Measurements from ENCODE around the gene DNAAF5.
"Not testable (repeated sequence)": the region's sequence is repeated elsewhere in the genome, so short reads cannot be mapped to it uniquely, and the experiment has no call there.

DNAAF5 gene

DNA sequence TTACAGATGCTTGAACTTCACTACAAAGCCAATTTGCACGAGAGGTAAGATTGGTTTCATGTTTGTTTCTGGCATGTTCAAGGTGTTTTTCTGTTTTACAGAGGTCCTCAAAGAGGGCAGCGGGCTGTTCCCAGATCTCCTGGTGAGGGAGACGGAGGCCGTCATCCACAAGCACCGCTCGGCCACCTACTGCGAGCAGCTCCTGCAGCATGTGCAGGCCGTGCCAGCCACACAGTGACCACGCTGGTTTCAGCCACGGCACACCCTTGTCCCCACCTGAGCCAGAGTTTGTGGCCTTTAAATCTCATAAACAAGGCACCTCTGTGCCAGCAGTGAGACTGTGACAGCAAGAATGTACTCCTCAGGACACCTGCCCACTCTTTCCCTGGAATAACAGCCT lies 58.9 kb downstream of the DNAAF5 start:
- no peak for DNase-seq

DNA sequence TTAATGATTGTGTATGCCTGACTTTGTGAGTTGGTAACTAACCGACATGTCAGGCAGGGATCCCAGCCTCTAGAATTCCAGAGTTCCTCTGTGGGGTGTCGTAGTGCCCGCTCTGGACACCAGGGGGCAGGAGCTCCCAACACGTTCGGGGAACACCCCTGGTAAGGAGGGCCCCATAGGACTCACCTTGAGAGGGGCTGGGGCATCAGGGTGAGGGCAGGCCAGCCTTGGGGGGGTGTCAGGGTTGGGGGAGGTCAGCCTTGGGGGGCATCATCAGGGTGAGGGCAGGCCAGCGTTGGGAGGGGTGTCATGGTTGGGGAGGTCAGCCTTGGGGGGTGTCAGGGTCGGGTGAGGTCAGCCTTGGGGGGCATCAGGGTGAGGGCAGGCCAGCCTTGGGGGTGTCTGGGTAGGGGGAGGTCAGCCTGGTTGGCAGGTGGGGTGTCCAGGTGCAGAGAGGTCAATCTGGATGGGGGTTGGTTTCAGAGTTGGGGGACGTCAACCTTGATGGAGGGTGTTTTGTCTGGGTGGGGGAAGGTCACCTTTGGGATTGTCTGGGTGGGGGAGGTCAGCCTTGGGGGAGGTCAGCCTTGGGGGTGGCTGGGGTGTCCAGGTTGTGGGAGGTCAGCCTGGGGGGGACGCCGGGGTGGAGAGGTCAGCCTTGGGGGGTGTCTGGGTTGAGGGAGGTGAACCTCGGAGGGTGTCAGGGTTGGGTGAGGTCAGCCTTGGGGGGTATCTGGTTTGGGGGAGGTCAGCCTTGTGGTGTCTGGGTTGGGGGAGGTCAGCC lies 60.2 kb downstream of the DNAAF5 start:
- no peak for DNase-seq

DNA sequence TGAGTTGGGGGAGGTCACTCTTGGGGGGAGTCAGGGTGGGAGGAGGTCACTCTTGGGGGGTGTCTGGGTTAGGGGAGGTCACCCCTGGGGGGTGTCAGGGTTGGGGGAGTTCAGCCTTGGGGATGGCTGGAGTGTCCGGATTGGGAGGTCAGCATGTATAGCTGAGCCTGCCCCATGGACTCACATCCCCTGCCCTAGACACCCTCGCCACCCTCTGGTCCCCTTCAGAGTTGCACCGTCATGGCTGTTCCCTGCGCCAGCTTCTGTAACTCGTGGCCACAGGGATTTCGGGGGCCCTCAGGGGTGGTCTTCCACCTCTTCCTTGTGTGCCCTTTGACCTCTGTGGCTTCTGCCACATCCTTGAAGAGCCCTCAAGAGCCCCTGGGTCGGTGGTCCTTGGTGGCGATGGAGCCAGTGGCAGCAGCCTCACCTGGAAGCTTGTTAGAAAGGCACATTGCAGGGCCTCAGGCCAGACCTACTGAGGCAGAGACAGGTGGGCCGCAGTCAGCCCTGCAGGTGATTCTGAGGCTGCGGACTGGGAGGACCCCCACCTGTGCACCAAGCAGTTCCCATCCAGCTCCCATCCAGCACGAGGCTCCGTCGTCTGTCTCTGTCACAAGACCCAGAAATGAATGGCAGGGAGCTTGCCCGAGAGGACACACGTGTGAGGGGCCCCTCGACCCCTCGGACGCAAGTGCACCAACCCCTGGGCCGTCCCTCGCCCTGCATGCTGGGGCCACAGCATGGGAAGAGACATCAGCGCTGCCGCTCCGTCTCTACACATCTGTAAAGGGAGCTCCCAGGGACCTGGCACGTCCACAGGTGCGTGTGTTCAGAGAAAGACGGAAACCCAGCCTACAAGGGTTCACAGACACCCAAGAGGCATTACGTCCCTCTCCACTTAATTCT lies 61.1 kb downstream of the DNAAF5 start:
- DNase-seq: no peak

DNA sequence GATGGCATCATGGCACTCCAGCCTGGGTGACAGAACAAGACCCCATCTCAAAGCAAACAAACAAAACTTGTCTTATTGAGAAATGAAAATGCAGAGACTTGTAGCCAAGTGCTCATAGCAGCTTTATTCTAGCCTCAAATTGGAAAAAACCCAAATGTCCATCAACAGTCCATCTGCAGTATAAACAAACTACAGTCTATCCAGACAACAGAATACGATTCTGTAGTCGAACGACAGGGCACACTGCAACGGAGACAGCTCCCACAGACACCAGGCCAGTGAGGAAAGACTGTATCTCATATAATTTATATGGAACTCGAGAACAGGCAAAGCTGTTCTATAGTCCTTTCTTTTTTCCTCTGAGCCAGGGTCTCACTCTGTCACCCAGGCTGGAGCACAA lies 65.0 kb downstream of the DNAAF5 start:
- no peak for DNase-seq

DNA sequence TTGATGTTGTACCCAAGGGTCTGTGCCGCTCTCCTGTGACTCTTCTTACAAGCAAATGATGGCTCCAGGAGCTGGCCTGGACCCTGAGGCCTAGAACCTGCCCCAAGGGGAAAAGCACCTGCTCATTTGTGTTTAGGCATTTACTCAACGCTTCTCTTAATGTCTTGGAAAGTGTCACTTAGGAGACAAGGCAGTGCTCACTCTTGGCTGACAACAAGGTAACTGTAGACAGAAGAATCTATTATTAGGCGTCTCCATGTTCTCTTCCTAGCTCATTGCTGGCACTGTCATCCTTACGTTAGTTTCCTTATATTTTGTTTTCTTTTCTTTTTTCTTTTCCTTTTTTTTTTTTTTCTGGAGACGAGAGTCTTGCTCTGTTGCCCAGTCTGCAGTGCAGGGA lies 67.7 kb downstream of the DNAAF5 start:
- no peak for DNase-seq

DNA sequence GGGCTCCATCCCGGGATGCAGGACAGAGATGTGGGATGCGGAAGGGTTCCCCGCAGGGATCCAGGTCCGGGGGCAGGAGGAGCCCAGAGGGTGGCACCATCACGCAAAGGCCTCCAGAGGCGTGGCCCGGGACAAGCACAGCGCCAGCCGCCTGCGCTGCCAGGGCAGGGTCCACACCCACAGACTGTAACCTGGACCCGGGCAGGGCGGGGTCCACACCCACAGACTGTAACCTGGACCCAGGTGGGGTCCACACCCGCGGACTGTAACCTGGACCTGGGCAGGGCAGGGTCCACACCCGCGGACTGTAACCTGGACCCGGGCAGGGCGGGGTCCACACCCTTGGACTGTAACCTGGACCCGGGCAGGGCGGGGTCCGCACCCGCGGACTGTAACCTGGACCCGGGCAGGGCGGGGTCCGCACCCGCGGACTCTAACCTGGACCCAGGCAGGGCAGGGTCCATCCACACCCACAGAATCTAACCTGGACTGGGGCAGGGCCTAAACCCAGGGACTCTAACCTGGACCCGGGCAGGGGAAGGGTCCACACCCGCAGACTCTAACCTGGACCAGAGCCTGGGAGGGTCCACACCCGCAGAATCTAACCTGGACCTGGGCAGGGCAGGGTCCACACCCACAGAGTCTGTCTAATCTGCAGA lies 68.3 kb downstream of the DNAAF5 start:
- DNase-seq: no peak

DNA sequence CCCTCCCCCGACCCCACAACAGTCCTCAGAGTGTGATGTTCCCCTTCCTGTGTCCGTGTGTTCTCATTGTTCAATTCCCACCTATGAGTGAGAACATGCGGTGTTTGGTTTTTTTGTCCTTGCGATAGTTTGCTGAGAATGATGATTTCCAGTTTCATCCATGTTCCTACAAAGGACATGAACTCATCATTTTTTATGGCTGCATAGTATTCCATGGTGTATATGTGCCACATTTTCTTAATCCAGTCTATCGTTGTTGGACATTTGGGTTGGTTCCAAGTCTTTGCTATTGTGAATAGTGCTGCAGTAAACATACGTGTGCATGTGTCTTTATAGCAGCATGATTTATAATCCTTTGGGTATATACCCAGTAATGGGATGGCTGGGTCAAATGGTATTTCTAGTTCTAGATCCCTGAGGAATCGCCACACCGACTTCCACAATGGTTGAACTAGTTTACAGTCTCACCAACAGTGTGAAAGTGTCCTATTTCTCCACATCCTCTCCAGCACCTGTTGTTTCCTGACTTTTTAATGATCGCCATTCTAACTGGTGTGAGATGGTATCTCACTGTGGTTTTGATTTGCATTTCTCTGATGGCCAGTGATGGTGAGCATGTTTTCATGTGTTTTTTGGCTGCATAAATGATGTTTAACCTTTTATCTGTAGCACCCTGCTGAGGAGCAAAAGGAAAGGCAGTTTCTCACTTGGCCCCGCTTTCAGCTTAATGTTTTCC lies 70.1 kb downstream of the DNAAF5 start:
- not testable (repeated sequence) for DNase-seq

DNA sequence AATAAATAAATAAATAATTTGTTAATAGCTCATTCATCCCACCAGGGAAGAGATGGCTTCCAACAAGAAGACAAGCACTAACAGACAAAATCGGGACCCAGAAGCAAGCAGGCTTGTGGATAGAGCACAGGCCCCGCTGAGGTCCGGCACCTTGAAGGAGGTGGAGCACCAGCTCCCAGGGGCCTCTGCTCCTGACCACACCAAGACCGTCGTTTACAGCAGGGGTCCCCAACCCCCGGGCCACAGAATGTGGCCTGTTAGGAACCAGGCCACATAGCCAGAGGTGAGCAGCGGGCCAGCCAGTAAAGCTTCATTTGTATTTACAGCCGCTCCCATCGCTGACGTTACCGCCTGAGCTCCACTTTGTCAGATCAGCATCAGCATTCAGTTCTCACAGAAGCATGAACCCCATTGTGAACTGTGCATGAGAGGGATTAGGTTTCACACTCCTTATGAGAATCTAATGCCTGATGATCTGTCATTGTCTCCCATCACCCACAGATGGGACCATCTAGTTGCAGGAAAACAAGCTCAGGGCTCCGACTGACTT lies 72.5 kb downstream of the DNAAF5 start:
- DNase-seq: no peak

DNA sequence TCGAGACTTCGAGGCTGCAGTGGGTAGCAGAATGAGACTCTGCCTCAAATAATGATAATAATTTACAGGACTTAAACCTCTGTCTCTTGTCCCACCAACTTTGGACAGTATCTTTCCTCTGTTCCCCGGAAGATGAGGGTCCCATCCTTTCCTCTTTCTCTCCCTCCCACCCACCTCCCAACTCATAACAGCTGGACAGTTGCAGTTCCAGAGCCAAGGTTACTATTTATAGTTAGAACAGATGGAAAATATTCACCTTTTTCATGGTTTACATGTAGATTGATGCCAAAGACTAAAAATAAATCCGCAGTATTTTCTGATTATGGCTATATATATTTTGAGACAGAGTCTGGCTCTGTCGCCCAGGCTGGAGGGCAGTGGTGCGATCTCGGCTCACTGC lies 74.2 kb downstream of the DNAAF5 start:
- no peak for DNase-seq

DNA sequence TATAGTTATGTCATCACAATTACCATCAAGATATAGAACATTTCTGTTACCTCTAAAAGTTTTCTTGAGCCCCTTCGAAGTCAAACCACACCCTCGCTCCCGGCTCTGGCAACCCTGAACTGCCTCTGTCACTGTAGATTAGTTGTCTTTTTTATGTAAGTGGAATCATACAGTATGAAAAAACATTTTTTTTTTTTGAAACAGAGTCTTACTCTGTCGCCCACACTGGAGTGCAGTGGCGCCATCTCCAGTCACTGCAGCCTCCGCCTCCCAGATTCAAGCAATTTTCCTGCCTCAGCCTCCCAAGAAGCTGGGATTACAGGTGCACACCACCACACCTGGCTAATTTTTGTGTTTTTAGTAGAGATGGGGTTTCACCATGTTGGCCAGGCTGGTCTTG lies 74.9 kb downstream of the DNAAF5 start:
- not testable (repeated sequence) for DNase-seq

DNA sequence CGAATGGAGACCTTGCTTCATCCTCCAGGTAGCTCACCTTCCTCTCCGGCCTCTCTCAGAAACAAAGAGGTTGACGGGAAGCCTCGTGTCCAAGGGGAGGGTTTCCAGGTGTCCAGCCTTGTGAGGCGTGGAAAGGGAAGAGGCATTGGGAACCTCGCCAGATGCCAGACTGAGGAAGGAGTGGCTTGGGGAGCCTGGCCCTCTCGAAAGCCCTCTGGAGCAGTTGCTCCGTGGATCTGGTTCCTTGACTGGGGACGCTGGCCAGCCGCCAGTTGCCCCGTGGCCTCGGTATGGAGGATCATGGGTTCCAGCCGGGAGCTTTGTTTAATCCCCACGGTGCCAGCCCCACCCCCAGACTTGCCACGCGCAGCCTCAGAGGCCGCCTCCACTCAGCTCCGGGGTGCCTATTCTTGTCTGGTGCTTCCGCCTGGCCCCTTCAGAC lies 75.5 kb downstream of the DNAAF5 start:
- no peak for DNase-seq

DNA sequence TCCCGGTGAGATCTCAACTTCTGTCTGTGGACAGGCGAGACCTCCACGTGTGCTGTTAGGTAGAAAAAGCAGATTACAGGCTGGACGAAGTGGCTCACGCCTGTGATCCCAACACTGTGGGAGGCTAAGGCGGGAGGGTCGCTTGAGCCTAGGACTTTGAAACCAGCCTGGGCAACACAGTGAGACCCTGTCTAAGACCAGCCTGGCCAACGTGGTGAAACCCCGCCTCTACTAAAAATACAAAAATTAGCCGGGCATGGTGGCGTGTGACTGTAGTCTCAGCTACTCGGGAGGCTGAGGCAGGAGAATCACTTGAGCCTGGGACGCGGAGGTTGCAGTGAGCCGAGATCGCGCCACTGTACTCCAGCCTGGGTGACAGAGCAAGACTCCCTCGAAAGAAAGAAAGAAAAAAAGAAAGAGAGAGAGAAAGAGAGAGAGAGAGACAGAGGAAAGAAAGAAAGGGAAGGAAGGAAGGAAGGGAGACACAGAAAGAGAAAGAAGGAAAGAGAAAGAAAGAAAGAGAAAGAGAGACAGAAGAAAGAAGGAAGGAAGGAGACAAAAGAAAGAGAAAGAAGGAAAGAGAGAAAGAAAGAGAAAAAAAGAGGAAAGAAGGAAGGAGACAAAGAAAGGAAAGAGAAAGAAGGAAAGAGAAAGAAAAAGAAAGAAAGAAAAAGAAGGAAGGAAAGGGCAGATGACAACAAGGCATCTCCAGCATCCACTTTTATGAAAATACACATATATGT lies 76.2 kb downstream of the DNAAF5 start:
- no peak for DNase-seq

DNA sequence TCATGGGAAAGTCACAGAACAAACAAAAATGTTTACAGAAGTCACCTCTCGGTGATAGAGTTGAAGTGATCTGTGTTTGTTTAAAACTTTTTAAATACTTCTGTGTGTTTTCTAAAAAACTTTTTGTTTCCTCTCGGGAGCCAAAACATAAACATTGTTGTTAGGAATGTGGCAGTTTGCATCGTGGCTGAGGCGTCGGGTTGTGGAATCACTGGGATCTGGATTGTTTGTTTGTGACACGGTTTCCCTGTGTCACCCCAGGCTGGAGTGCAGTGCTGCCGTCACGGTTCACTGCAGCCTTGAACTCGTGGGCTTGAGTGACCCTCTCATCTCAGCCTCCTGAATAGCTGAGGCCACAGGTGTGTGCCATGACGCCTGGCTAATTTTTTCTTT lies 76.7 kb downstream of the DNAAF5 start:
- DNase-seq: no peak

DNA sequence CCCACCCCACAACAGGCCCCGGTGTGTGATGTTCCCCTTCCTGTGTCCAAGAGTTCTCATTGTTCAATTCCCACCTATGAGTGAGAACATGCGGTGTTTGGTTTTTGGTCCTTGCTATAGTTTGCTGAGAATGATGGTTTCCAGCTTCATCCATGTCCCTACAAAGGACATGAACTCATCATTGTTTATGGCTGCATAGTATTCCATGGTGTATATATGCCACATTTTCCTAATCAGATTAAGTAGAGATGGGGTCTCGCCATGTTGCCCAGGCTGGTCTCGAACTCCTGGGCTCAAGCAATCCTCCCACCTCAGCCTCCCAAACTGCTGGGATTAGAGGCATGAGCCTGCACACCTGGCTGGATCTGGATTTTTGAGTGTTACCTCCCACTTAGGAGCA lies 77.3 kb downstream of the DNAAF5 start:
- not testable (repeated sequence) for DNase-seq

DNA sequence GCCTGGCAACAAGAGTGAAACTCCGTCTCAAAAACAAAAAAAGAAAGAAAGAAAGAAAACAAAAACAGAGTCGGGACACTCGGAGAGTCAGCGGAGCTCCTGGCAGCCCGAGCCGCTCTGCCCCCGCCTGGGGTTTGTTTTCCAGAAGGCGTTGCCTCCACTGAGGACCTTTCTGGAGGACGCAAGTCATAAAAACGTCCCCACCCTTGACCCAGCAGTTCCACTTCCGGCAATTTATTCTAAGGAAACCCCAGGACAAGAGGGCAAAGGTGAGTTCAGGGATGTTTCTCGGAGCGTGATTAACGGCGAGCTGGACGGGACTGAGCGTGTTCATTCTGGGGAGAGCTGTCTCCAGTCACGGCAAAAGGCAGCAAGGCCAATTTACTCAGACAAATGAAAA lies 78.8 kb downstream of the DNAAF5 start:
- no peak for DNase-seq

DNA sequence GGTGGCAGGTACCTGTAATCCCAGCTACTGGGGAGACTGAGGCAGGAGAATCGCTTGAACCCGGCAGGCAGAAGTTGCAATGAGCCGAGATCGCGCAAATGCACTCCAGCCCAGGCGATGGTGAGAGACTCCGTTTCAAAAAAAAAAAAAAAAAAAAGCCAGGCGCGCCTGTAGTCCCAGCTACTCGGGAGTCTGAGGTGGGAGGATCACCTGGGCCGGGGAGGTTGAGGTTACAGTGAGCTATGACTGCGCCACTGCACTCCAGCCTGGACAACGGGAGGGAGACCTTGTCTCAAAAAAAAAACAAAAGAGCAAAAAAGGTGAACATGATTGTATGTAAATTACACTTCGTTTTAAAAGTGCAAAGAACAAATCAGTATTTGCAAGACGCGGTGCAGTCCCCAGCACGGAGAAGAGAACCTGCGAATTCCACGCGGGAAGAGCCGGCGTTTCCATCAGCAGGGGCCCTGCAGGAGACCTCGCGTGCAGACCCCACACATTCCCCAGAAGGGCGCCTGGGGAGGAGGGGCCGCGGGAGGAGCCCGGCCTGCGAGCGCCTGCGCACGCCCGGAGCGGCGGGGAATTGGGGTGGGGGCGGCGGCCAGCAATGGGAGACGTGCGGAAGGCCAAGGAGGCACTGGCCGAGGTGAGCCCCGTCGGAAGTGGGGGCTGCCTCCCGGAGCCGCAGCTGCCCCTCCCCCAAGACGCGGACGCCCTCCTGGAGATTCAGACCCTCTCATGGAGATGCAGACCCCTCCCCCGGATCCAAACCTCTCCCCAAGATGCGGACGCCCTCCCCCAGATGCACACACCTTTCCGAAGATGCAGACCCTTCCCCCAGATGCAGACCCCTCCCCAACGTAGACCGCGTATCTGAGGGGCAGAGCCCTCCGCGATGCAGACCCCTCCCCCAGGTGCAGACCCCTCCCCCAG lies 89.1 kb downstream of the DNAAF5 start:
- DNase-seq: peak; percentile 93

DNA sequence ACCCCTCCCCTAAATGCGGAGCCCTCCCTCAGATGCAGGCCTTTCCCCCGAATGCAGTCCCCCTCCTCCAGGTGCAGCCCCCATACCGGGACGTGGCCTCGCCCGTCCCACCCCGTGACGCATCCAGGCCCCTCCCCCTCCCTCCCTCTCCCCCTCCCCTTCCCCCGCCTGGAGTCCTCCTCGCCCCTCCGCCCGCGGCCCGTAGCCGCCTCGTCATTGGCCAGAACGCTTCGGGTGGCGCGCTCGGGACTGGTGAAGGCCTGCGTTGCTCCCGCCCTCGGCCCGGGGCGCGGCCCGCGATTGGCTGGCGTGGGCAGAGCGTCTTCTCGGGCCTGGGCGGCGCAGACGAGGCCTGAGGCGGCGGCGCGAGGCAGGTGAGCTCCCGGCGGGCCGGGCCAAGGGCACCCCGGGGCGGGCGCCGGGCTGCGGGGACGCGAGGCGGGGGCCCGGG lies 89.8 kb downstream of the DNAAF5 start:
- peak; percentile 99 for DNase-seq

DNA sequence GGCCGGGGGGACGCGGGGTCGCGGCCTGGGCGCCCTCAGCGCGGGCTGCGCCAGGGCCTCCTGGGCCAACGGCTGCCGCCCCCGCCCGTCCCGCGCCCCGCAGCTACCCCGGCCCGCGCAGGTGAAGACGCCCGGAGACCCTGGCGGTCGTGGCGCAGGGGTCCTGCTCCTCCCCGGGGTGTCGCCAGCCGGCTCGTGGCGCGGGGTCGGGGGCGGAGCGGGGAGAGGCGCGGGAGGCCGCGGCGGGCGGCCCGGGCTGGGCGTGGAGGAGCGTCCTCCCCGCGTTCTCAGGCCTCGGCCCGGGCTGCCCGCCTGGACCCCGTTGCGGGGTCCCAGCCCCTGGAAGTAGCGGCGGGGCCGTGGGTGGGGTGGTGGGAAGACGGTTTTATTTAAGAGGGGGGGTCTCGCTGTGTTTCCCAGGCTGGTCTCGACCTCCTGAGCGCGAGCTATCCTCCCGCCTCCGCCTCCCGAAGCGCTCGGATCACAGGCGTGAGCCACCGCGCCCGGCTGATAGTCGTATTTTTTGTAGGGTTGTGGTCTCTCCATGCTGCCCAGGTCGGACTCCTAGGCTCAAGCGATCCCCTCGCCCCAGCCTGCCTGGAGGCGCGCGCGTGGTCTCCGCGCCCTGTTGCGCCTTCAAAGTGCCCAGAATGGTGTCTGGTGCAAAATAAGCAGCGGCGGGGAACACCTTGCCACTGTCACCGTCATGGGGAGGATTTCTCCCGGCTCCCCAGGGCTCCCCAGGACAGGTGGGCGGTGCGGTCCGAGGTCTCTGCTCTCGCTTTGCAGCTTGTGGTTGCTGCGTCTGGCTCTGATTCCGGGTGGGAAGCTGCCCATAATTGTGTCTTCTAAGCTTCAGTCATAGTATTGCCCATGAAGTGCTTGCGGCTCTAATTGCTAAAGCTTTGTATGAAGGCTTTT lies 90.5 kb downstream of the DNAAF5 start:
- DNase-seq: no peak

DNA sequence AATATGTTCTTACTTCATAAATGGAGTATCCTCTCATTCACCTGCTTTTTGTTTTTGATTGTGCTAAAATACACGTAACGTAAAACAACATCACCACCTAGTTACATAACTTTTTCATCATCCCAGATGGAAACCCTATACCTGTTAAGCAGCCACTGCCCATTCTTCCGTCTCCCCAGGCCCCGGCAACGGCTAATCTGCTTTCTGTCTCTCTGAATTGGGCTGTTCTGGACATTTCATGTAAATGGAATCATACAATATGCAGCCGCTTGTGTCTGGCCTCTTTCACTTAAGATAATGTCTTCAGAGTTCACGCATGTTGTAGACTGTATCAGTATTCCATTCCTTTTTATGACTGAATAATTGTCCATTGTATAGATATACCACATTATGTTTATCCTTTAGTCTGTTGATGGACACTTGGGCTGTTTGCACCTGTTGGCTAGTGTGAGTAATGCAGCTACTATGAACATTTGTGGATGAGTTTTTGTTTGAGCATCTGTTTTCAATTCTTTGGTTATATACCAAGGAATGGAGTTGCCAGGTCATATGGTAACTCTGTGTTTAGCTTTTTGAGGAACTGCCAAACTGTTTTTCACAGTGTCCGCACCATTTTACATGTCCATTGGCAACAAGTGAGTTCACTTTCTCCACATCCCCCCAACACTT lies 91.7 kb downstream of the DNAAF5 start:
- no peak for DNase-seq

Measured in islet precursor cell (in vitro differentiated cells).